Upper lobe of left lung (tissue), 6 donors: ENCODE measurements around the gene PPARD. TPM values are rescaled to one million over a fixed set of nuclear protein-coding genes. Genes with fewer than 3 reads are reported as not detected.

Experiments used
- ATAC-seq, 2 donors: fragments of 200-7000 bp; cut with Tn5 transposase; one replicate each; pipeline ENCODE4 v1.9.1; 2022; ENCODE audit warnings: mild to moderate bottlenecking in 2 of 2, moderate library complexity in 2 of 2; ENCODE audit not compliant: low FRiP score in 2 of 2
- DNase-seq, 2 donors: peaks; one replicate each; pipeline ENCODE4 v3.0.0-alpha.2; 2019 to 2020
- H3K27ac ChIP-seq, 4 donors: fragments of 200-600 bp; sonication (generic); one replicate each; pipeline ENCODE4 v1.5.1; 2016 to 2019
- H3K27me3 ChIP-seq, 4 donors: fragments of 200-600 bp; sonication (generic); one replicate each; pipeline ENCODE4 v1.5.1; 2017 to 2019
- H3K36me3 ChIP-seq, 4 donors: fragments of 200-600 bp; sonication (generic); one replicate each; pipeline ENCODE4 v1.5.1; 2016 to 2019
- H3K4me1 ChIP-seq, 4 donors: fragments of 200-600 bp; sonication (generic); one replicate each; pipeline ENCODE4 v1.5.1; 2018 to 2019
- H3K4me3 ChIP-seq, 4 donors: fragments of 200-600 bp; sonication (generic); one replicate each; pipeline ENCODE4 v1.5.1; 2017 to 2019; ENCODE audit warnings: mild to moderate bottlenecking in 2 of 4, moderate library complexity in 1 of 4
- H3K9me3 ChIP-seq, 4 donors: fragments of 200-600 bp; sonication (generic); one replicate each; pipeline ENCODE4 v1.5.1; 2018 to 2019
- CTCF ChIP-seq, 6 experiments: fragments of 450-650 bp in 4 of 6; fragments of 200-600 bp in 2 of 6; sonication (generic) in 2 of 6; IDR thresholded peaks; one replicate each; pipeline ENCODE4 v1.5.1; 2016 to 2019; ENCODE audit warnings: antibody characterized with exemption in 6 of 6
- EP300 ChIP-seq, 4 donors: sonication (generic); formaldehyde crosslinking; IDR thresholded peaks; one replicate each; pipeline ENCODE4 v1.5.1; 2017; ENCODE audit warnings: antibody characterized with exemption in 4 of 4, control low read depth in 2 of 4
- POLR2A ChIP-seq, 4 donors: fragments of 450-650 bp; IDR thresholded peaks; one replicate each; pipeline ENCODE4 v1.5.1; 2016 to 2017; ENCODE audit warnings: antibody characterized with exemption in 4 of 4, mild to moderate bottlenecking in 2 of 4
- POLR2AphosphoS5 ChIP-seq, 2 donors: sonication (generic); formaldehyde crosslinking; IDR thresholded peaks; one replicate each; pipeline ENCODE4 v1.5.1; 2017; ENCODE audit warnings: antibody characterized with exemption in 2 of 2
- WGBS, 2 donors: methylation state at CpG; one replicate each; pipeline ENCODE4 v1.1.5; 2017 to 2018; 5-methylcytosine and 5-hydroxymethylcytosine counted together
- total RNA-seq, 6 donors: library from RNA; depleted of rRNA in 4 of 6; stranded (reverse); fragments of >200 nt in 4 of 6; gene quantifications; one replicate each; pipeline versions ENCODE4 v1.1.0 to v1.2.1, GENCODE V29; 2016 to 2021
- donor health status: DM: no; HTN: no; CAD: no; lungs with moderate emphysema.
- donor health status: DM: no; HTN: yes; CAD: no; lungs with severe emphysema.

The PPARD gene
- total RNA-seq, 6 donors from 2014 or later, result 14.8 to 48.2 (median 31.5) TPM

GRCh38 chr6:35381132-35381531 is 38.8 kb downstream of the PPARD start:
- Histone ChIP-seq H3K9me3 (no peaks in the 10 kb centered on the region), H3K27ac (no peak overlapping the region), H3K36me3 (no peaks in the 10 kb centered on the region), H3K27me3 (no peaks in the 10 kb centered on the region), H3K4me3 (no peak overlapping the region), H3K4me1 (peaks cover 0 to 12% (median 5%) of the 10 kb centered on the region in 4 donors)
- TF ChIP-seq EP300 (IDR thresholded peaks at IDR 0.05), result no peak
- TF ChIP-seq CTCF (IDR thresholded peaks at IDR 0.05), result no peak
- TF ChIP-seq POLR2AphosphoS5 (IDR thresholded peaks at IDR 0.05), result no peak
- no peak for TF ChIP-seq POLR2A (IDR thresholded peaks at IDR 0.05)
- no peak for DNase-seq
- 96% methylated on average over 6 of the region's 6 CpGs for WGBS, 2 donors
- no peak for ATAC-seq

- H3K4me3 ChIP-seq, result no peak overlapping the region
- no peaks in the 10 kb centered on the region for H3K27me3 ChIP-seq
- DNase-seq (no peak), ATAC-seq (no peak)
- no peak overlapping the region for H3K27ac ChIP-seq
- 87 to 90% methylated on average over 6 of the region's 6 CpGs for WGBS, 2 donors
- H3K36me3 ChIP-seq, result no peaks in the 10 kb centered on the region
- H3K9me3 ChIP-seq, result no peaks in the 10 kb centered on the region
- TF ChIP-seq CTCF (IDR thresholded peaks at IDR 0.05), result no peak
- no peak for TF ChIP-seq EP300 (IDR thresholded peaks at IDR 0.05)
- no peak for TF ChIP-seq POLR2A (IDR thresholded peaks at IDR 0.05)
- no peak for TF ChIP-seq POLR2AphosphoS5 (IDR thresholded peaks at IDR 0.05)
- peaks cover 0 to 4% (median 1%) of the 10 kb centered on the region in 4 donors for H3K4me1 ChIP-seq
Measured at GRCh38 chr6:35382015-35382414, 39.7 kb downstream of the PPARD start.

- peak; percentile 63 to 67 for ATAC-seq
- TF ChIP-seq POLR2A (IDR thresholded peaks at IDR 0.05) (no peak), CTCF (IDR thresholded peaks at IDR 0.05) (no peak), POLR2AphosphoS5 (IDR thresholded peaks at IDR 0.05) (no peak), EP300 (IDR thresholded peaks at IDR 0.05) (no peak)
- Histone ChIP-seq H3K4me1 (peaks cover 0 to 4% (median 1%) of the 10 kb centered on the region in 4 donors), H3K4me3 (no peak overlapping the region), H3K27me3 (no peaks in the 10 kb centered on the region), H3K27ac (no peak overlapping the region), H3K36me3 (no peaks in the 10 kb centered on the region), H3K9me3 (no peaks in the 10 kb centered on the region)
- DNase-seq, result no peak
- 72% methylated on average over 12 of the region's 14 CpGs for WGBS, 2 donors
Measured at GRCh38 chr6:35385457-35386202, 43.3 kb downstream of the PPARD start.

GRCh38 chr6:35386989-35387388 is 44.6 kb downstream of the PPARD start:
- Histone ChIP-seq H3K4me1 (peaks cover 0 to 9% (median 5%) of the 10 kb centered on the region in 4 donors), H3K27ac (no peak overlapping the region), H3K4me3 (no peak overlapping the region), H3K9me3 (no peaks in the 10 kb centered on the region), H3K27me3 (no peaks in the 10 kb centered on the region), H3K36me3 (no peaks in the 10 kb centered on the region)
- no peak for ATAC-seq
- no peak for DNase-seq
- TF ChIP-seq EP300 (IDR thresholded peaks at IDR 0.05) (no peak), POLR2AphosphoS5 (IDR thresholded peaks at IDR 0.05) (no peak), POLR2A (IDR thresholded peaks at IDR 0.05) (no peak), CTCF (IDR thresholded peaks at IDR 0.05) (no peak)
- 93 to 96% methylated on average over 4 of the region's 4 CpGs for WGBS, 2 donors

GRCh38 chr6:35388030-35388429 is 45.7 kb downstream of the PPARD start:
- ATAC-seq (peak in 1 of 2 donors; percentile 31), DNase-seq (peak in 1 of 2 donors; percentile 44)
- no peak overlapping the region for H3K4me3 ChIP-seq
- peaks cover 4 to 19% (median 9%) of the 10 kb centered on the region in 4 donors for H3K4me1 ChIP-seq
- TF ChIP-seq POLR2A (IDR thresholded peaks at IDR 0.05), result no peak
- no peak for TF ChIP-seq POLR2AphosphoS5 (IDR thresholded peaks at IDR 0.05)
- no peak for TF ChIP-seq EP300 (IDR thresholded peaks at IDR 0.05)
- no peak for TF ChIP-seq CTCF (IDR thresholded peaks at IDR 0.05)
- no peak overlapping the region for H3K27ac ChIP-seq
- no peaks in the 10 kb centered on the region for H3K36me3 ChIP-seq
- no peaks in the 10 kb centered on the region for H3K27me3 ChIP-seq
- H3K9me3 ChIP-seq, result no peaks in the 10 kb centered on the region
- WGBS, 2 donors, result 79 to 83% methylated on average over 3 to 5 of the region's 5 CpGs
